Skin of body (tissue), 2 donors: ENCODE results near the gene SLC9A1. TPM values are rescaled to one million over a fixed set of nuclear protein-coding genes. Genes with fewer than 3 reads are reported as not detected.
A peak's percentile ranks its signal among the peaks of the same experiment; 100 is the strongest.

ENCODE experiments used
- DNase-seq: peaks from one replicate; lab custom pipeline; 2025; lab: John Stamatoyannopoulos, UW
- total RNA-seq: library from RNA; depleted of rRNA; stranded (reverse); fragments of >200 nt; gene quantifications from one replicate; pipeline ENCODE4 v1.2.3, GENCODE V29; 2014

SLC9A1 gene
- total RNA-seq, 1 donor from 2014 or later, result 5.8 TPM

GRCh38 chr1:27103498-27103897 lies 51.4 kb downstream of the SLC9A1 start:
- DNase-seq, result no peak

GRCh38 chr1:27102707-27103468 lies 52.0 kb downstream of the SLC9A1 start:
- DNase-seq, result peak; percentile 24

GRCh38 chr1:27102134-27102706 lies 52.7 kb downstream of the SLC9A1 start:
- DNase-seq, result no peak

GRCh38 chr1:27101696-27102095 lies 53.2 kb downstream of the SLC9A1 start:
- no peak for DNase-seq

GRCh38 chr1:27101054-27101491 lies 53.9 kb downstream of the SLC9A1 start:
- DNase-seq, result no peak

GRCh38 chr1:27100335-27101053 lies 54.4 kb downstream of the SLC9A1 start:
- no peak for DNase-seq

GRCh38 chr1:27099587-27100334 lies 55.2 kb downstream of the SLC9A1 start:
- DNase-seq, result peak; percentile 59

GRCh38 chr1:27099135-27099586 lies 55.8 kb downstream of the SLC9A1 start:
- DNase-seq, result peak; percentile 59

- DNase-seq, result no peak
Observed at GRCh38 chr1:27098431-27099134, 56.3 kb downstream of the SLC9A1 start.

- DNase-seq, result peak; percentile 90
Observed at GRCh38 chr1:27097484-27097917, 57.4 kb downstream of the SLC9A1 start.

- no peak for DNase-seq
Observed at GRCh38 chr1:27095576-27095975, 59.3 kb downstream of the SLC9A1 start.

GRCh38 chr1:27092888-27093287 lies 62.0 kb downstream of the SLC9A1 start:
- DNase-seq, result no peak

- no peak for DNase-seq
Observed at GRCh38 chr1:27090911-27091310, 64.0 kb downstream of the SLC9A1 start.

GRCh38 chr1:27087371-27088220 lies 67.3 kb downstream of the SLC9A1 start:
- DNase-seq, result no peak

- DNase-seq, result no peak
Observed at GRCh38 chr1:27086628-27087027, 68.3 kb downstream of the SLC9A1 start.

GRCh38 chr1:27086026-27086425 lies 68.9 kb downstream of the SLC9A1 start:
- DNase-seq, result no peak

GRCh38 chr1:27084107-27084506 lies 70.8 kb downstream of the SLC9A1 start:
- no peak for DNase-seq

- no peak for DNase-seq
Observed at GRCh38 chr1:27077968-27078367, 77.0 kb downstream of the SLC9A1 start.

GRCh38 chr1:27076803-27077202 lies 78.1 kb downstream of the SLC9A1 start:
- DNase-seq, result no peak
